ENCODE results near the gene ORM2.

The ORM2 gene

DNA sequence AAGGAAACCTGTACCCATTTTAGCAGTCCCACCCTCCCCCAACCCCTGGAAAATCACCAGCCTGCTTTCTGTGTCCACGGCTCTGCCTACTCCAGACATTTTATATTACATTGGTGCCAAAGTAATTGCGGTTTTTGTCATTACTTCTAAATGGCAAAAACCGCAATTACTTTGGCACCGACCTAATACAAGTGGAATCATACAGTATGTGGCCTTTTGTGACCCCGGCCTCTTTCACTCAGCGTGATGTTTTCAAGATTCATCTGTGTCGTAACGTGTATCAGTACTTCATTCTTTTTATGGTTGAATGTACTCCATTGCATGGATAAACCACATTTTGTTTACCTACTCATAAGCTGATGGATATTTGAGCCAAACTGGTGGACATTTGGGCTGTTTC, 16.5 kb upstream of the ORM2 start:
- DNase-seq (ENCODE audit: low spot score): no peak
- TF ChIP-seq, protein P1, sequence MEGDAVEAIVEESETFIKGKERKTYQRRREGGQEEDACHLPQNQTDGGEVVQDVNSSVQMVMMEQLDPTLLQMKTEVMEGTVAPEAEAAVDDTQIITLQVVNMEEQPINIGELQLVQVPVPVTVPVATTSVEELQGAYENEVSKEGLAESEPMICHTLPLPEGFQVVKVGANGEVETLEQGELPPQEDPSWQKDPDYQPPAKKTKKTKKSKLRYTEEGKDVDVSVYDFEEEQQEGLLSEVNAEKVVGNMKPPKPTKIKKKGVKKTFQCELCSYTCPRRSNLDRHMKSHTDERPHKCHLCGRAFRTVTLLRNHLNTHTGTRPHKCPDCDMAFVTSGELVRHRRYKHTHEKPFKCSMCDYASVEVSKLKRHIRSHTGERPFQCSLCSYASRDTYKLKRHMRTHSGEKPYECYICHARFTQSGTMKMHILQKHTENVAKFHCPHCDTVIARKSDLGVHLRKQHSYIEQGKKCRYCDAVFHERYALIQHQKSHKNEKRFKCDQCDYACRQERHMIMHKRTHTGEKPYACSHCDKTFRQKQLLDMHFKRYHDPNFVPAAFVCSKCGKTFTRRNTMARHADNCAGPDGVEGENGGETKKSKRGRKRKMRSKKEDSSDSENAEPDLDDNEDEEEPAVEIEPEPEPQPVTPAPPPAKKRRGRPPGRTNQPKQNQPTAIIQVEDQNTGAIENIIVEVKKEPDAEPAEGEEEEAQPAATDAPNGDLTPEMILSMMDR (IDR thresholded peaks at IDR 0.05; ENCODE audit: borderline replicate concordance, control extremely low read depth, extremely low read depth, insufficient read depth, missing control alignments): no peak
- in situ Hi-C loops (cut with MboI; ENCODE audit: low sequenced_read_pairs, unreplicated experiment): no loop called here

DNA sequence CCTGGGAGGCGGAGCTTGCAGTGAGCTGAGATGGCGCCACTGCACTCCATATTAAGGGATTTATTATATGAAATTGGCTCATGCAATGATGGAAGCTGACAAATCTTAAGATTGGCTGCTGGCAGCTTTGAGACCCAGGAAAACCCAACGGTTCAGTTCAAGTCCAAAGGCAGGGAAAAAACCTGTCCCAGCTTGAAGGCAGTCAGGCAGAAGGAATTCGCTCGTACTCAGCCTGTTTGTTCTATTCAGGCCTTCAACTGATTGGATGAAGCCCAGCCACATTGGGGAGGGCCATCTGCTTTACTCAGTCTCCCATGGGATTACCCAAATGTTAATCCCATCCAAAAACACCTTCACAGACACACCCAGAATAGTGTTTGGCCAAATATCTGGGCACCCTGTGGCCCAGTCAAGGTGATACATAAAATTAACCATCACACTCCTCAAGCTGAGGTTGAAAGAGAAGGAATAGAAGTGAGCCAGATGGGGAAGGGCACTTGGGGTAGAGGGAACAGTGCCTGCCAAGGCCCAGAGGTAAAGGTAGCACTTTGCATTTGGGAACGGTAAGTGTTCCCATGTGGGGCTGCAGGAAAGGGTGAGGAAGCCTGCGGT, 15.3 kb upstream of the ORM2 start:
- no peak for DNase-seq (ENCODE audit: low spot score)
- TF ChIP-seq, protein P1 (IDR thresholded peaks at IDR 0.05; ENCODE audit: borderline replicate concordance, control extremely low read depth, extremely low read depth, insufficient read depth, missing control alignments): no peak
- in situ Hi-C loops (cut with MboI; ENCODE audit: low sequenced_read_pairs, unreplicated experiment): no loop called here

DNA sequence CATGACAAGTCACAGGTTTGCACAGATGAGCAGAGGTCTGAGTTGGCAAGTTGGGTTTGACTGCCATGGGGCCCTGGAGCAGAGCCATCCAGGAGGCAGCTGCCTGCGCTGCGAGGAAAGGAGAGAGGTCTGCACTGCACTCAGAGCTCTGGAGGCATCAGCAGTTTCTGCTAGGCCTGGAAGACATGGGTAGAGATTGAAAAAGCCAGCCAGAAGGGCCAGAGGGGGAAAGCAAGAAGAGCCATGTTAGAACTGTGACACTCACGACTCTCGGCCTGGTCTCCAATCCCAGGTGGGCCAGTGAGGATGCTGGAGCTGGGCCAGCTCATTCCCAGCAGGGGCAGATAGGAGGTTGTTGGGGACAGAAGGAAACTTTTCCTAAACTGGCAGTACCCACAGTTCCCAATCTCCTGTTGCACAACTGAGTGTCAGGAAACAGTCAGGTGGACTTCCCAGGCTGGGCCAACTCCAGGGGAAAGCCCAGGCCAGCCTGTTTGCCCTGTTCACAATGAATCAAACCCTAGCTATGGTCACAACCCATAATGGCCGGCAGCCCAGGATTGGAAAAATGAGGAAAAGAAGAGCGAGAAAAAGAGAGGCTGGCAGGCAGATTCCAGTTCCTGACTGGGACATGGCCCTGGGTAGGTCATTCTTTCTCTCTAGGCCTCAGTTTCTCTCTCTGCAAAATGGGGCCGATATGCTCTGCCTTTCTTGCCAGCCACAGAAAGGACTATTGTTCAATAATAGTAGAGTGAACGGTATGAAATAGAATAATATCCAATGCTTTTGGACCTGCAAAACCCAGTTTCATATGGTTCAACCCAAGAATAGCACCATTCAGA, 14.6 kb upstream of the ORM2 start:
- no peak for DNase-seq (ENCODE audit: low spot score)
- TF ChIP-seq, protein P1 (IDR thresholded peaks at IDR 0.05; ENCODE audit: borderline replicate concordance, control extremely low read depth, extremely low read depth, insufficient read depth, missing control alignments): no peak
- in situ Hi-C loops (cut with MboI; ENCODE audit: low sequenced_read_pairs, unreplicated experiment): no loop called here

DNA sequence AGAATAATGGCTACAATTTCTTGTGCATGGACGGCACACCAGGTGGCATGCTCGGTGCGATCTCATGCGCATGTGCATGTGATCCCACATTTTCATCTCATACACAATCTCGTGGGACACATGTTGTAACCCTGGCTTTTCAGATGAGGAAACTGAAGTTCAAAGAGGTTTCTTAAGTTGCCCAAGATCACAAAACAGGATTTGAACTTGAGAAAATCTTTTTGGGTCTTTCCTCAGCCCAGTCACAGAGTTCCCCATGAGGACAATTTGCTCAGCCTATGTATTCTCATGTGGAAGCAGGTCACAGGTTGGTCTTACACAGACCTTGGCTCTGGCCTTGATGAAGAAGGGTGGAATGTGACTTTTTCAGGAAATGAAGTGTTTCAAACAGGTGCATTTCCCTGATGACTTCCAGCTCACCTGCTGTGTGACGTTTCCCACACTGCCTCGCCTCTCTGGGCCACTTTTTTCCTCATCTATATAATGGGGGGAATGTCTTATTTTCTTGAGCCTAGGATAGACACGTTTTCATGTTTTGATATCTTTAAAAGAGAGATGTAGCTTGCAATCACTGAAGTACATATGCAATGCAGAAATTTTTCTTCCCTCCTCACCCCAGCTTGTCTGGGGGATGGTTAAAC, 13.8 kb upstream of the ORM2 start:
- TF ChIP-seq, protein P1 (IDR thresholded peaks at IDR 0.05; ENCODE audit: borderline replicate concordance, control extremely low read depth, extremely low read depth, insufficient read depth, missing control alignments): no peak
- in situ Hi-C loops (cut with MboI; ENCODE audit: low sequenced_read_pairs, unreplicated experiment): no loop called here
- no peak for DNase-seq (ENCODE audit: low spot score)

DNA sequence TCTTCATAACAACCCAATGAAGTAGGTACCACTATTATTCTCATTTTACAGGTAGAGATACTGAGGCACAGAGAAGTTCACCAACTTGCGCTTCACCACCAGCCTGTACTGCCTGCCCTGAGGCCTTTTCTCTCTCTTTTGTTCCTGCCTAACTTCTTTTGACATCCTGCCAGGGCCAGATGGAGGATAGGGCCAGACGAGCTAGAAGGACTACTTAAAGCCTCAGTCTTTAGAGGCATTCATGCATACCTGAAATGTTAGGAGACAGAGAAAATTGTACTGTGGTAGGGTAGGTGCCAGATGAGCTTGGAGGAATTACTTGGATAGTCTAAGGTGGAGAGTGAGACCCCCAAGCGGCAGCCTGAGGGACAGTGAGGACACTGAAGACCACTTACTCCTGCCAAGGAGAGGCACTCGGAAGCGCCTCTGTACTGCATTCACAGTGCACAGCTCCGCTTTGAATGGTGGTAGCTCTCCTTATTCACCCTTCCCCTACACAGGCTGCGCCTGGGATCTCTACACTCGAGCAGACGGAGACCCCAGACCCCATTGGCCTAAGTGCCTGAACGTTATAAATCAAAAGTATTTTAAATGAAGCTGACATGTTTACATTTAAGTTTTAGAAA, 13.0 kb upstream of the ORM2 start:
- TF ChIP-seq, protein P1 (IDR thresholded peaks at IDR 0.05; ENCODE audit: borderline replicate concordance, control extremely low read depth, extremely low read depth, insufficient read depth, missing control alignments): no peak
- no peak for DNase-seq (ENCODE audit: low spot score)
- in situ Hi-C loops (cut with MboI; ENCODE audit: low sequenced_read_pairs, unreplicated experiment): no loop called here

DNA sequence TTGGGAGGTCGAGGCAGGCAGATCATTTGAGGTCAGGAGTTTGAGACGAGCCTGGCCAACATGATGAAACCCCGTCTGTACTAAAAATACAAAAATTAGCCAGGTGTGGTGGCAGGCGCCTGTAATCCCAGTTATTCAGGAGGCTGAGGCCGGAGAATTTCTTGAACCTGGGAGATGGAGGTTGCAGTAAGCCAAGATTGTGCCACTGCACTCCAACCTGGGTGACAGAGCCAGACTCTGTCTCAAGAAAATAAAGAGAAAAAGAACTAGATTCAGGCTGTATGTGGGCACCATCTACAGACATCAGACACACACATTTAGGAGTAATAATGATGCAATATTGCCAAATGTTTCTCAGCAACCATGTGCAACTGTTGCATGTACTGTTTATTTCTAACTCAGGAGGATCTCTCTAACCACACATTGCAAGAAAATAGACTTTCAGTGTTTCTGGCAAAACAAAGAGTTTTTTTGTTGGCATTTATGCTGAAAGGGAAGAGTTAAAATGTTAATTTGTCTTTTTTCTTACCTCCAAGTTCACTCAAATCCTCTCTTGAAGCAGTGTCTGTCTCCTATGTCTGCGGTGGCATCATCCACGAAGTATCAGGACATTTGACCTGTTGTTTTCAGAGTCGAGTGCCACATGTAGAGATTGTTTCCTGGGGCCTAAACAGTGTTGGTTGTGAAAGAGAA, 11.9 kb upstream of the ORM2 start:
- in situ Hi-C loops (cut with MboI; ENCODE audit: low sequenced_read_pairs, unreplicated experiment): no loop called here
- TF ChIP-seq, protein P1 (IDR thresholded peaks at IDR 0.05; ENCODE audit: borderline replicate concordance, control extremely low read depth, extremely low read depth, insufficient read depth, missing control alignments): no peak
- DNase-seq (ENCODE audit: low spot score): no peak
